ENCODE measurements around the gene NF2. TPM values are rescaled to one million over a fixed set of nuclear protein-coding genes. Genes with fewer than 3 reads are reported as not detected.

NF2 gene
- total and polyA plus RNA-seq, 10 of the 15 experiments (the other 5 are each of a cell fraction or from before 2014, with no cell fraction given), result 2.2 to 49.8 (median 22.5) TPM

- no peaks in the 10 kb centered on the region for H3K4me1 ChIP-seq (ENCODE audit: control insufficient read depth, insufficient read depth, low read length)
- H3K36me3 ChIP-seq (ENCODE audit: control insufficient read depth in 2 of 2, insufficient read depth in 2 of 2, low read length in 1 of 2), result peaks cover 1 to 2% of the 10 kb centered on the region in 2 experiments; a peak in 3 of 4 replicates
- H3K27me3 ChIP-seq (replicated peaks in 1 of 2; ENCODE audit: control insufficient read depth in 2 of 2, insufficient read depth in 2 of 2, low read length in 1 of 2), result no peaks in the 10 kb centered on the region
- BruUV-seq (replicated peaks), result no TSS peak
- no peak overlapping the region for H3K9ac ChIP-seq (ENCODE audit: control insufficient read depth, insufficient read depth, low read length)
- TF ChIP-seq NFYB (IDR thresholded peaks at IDR 0.05; ENCODE audit: insufficient read depth, low read depth, low read length) (no peak), BMI1 (IDR thresholded peaks at IDR 0.05; ENCODE audit: borderline replicate concordance) (no peak), RFX5 (IDR thresholded peaks at IDR 0.05; ENCODE audit: low read depth, low read length) (no peak), BCLAF1 (IDR thresholded peaks at IDR 0.05) (no peak), TCF3 (IDR thresholded peaks at IDR 0.05; ENCODE audit: borderline replicate concordance, insufficient read depth, low read depth, low read length) (no peak), SPI1 (IDR thresholded peaks at IDR 0.05; ENCODE audit: borderline replicate concordance, insufficient read depth, low read depth, low read length) (no peak), MEF2B (IDR thresholded peaks at IDR 0.05; ENCODE audit: partially characterized antibody, poor library complexity, severe bottlenecking) (no peak), FOXK2 (IDR thresholded peaks at IDR 0.05) (no peak), TAF1 (IDR thresholded peaks at IDR 0.05; ENCODE audit: borderline replicate concordance, low read depth, low read length) (no peak), CHD2 (IDR thresholded peaks at IDR 0.05; ENCODE audit: borderline replicate concordance, low read depth, low read length) (no peak), STAT1 (conservative IDR thresholded peaks at IDR 0.05) (no peak), RUNX3 (IDR thresholded peaks at IDR 0.05; ENCODE audit: low read length) (no peak), POU2F2 (IDR thresholded peaks at IDR 0.05; ENCODE audit: borderline replicate concordance, low read depth, low read length) (no peak)
- TF ChIP-seq, protein P1, sequence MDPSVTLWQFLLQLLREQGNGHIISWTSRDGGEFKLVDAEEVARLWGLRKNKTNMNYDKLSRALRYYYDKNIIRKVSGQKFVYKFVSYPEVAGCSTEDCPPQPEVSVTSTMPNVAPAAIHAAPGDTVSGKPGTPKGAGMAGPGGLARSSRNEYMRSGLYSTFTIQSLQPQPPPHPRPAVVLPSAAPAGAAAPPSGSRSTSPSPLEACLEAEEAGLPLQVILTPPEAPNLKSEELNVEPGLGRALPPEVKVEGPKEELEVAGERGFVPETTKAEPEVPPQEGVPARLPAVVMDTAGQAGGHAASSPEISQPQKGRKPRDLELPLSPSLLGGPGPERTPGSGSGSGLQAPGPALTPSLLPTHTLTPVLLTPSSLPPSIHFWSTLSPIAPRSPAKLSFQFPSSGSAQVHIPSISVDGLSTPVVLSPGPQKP (IDR thresholded peaks at IDR 0.05; ENCODE audit: low read depth, low read length), result no peak
- TF ChIP-seq, protein P2, sequence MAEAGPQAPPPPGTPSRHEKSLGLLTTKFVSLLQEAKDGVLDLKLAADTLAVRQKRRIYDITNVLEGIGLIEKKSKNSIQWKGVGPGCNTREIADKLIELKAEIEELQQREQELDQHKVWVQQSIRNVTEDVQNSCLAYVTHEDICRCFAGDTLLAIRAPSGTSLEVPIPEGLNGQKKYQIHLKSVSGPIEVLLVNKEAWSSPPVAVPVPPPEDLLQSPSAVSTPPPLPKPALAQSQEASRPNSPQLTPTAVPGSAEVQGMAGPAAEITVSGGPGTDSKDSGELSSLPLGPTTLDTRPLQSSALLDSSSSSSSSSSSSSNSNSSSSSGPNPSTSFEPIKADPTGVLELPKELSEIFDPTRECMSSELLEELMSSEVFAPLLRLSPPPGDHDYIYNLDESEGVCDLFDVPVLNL (IDR thresholded peaks at IDR 0.05; ENCODE audit: low read depth, low read length), result no peak
- TF ChIP-seq, protein P3, sequence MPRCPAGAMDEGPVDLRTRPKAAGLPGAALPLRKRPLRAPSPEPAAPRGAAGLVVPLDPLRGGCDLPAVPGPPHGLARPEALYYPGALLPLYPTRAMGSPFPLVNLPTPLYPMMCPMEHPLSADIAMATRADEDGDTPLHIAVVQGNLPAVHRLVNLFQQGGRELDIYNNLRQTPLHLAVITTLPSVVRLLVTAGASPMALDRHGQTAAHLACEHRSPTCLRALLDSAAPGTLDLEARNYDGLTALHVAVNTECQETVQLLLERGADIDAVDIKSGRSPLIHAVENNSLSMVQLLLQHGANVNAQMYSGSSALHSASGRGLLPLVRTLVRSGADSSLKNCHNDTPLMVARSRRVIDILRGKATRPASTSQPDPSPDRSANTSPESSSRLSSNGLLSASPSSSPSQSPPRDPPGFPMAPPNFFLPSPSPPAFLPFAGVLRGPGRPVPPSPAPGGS (IDR thresholded peaks at IDR 0.05; ENCODE audit: borderline replicate concordance, insufficient read depth, low read depth, low read length, poor library complexity, severe bottlenecking), result no peak
- intact Hi-C loops (cut with micrococcal nuclease; ENCODE audit: unreplicated experiment) (no loop called here), in situ Hi-C loops (cut with MboI) (no loop called here)
- no peak overlapping the region for H3K27ac ChIP-seq (ENCODE audit: control insufficient read depth, insufficient read depth)
- DNase-seq (ENCODE audit: low read depth, low spot score) (no peak), ATAC-seq (no peak), FAIRE-seq (no peak)
- POLR2A ChIA-PET, result no interaction called here
- H4K20me1 ChIP-seq (ENCODE audit: control insufficient read depth, insufficient read depth), result no peaks in the 10 kb centered on the region
- 84% methylated on average over 5 of the region's 5 CpGs for WGBS (ENCODE audit: insufficient coverage, insufficient replicate concordance, low lambda C conversion rate, missing lambda C conversion rate)
- no peaks in the 10 kb centered on the region for H3K79me2 ChIP-seq (ENCODE audit: control insufficient read depth, insufficient read depth, low read length)
- no peak overlapping the region for H3K4me3 ChIP-seq
- no peaks in the 10 kb centered on the region for H3K9me3 ChIP-seq (replicated peaks; ENCODE audit: control insufficient read depth, insufficient read depth, low read length)
- H2AFZ ChIP-seq (ENCODE audit: control insufficient read depth, low read depth, low read length), result no peak overlapping the region
- SMC1A ChIA-PET (ENCODE audit: uncharacterized antibody, unreplicated experiment), result no interaction called here
- no peak overlapping the region for H3K4me2 ChIP-seq (ENCODE audit: control insufficient read depth, insufficient read depth)
- RAD21 ChIA-PET (ENCODE audit: unreplicated experiment), result interaction anchor here (0.7 kb wide), 1 partner anchor 936 kb away, joined by 4 read pairs; no protein-coding TSS in a partner anchor
- CTCF ChIA-PET, result no interaction called here
Observed at GRCh38 chr22:29650370-29650769, 46.9 kb downstream of the NF2 start.

Data from GM12878 (cell line).